GM12878 (cell line): ENCODE results near the gene TTLL6. TPM values are rescaled to one million over a fixed set of nuclear protein-coding genes. Genes with fewer than 3 reads are reported as not detected.

Source experiments
- ATAC-seq: fragments of 200-7000 bp; cut with Tn5 transposase; 3 replicates; pipeline ENCODE4 v1.9.1; 2020; ENCODE audit warnings: mild to moderate bottlenecking, moderate library complexity
- BruUV-seq: library from RNA; stranded (reverse); fragments of 400-500 nt; replicated peaks from 2 replicates; lab custom pipeline; 2021; lab: Mats Ljungman, UMichigan
- CTCF ChIA-PET: fragments of 300-600 bp; sonication (Branson Sonifier 250); formaldehyde crosslinking; extraction: SDS; loops from one replicate; lab custom pipeline; 2021; ENCODE audit warnings: inconsistent platforms; lab: Yijun Ruan, JAX
- POLR2A ChIA-PET: fragments of 350-600 bp; formaldehyde crosslinking; extraction: SDS; loops from one replicate; lab custom pipeline; 2021; ENCODE audit warnings: inconsistent platforms; lab: Charles Lee
- RAD21 ChIA-PET: fragments of 300-600 bp; sonication (Branson Sonifier 250); formaldehyde crosslinking; loops from one replicate; lab custom pipeline; 2023; ENCODE audit warnings: antibody characterized with exemption; ENCODE audit not compliant: unreplicated experiment; lab: Charles Lee
- SMC1A ChIA-PET: fragments of 300-600 bp; sonication (Branson Sonifier 250); formaldehyde crosslinking; loops from one replicate; lab custom pipeline; 2023; ENCODE audit not compliant: unreplicated experiment, uncharacterized antibody; lab: Charles Lee
- DNase-seq: peaks from one replicate; pipeline ENCODE4 v3.0.0-alpha.2; 2011; ENCODE audit warnings: low read depth, low spot score
- FAIRE-seq: peaks from 3 replicates; lab custom pipeline; 2011; peaks lifted over from hg19 to GRCh38; lab: Jason Lieb, UNC
- H2AFZ ChIP-seq: 2 replicates; pipeline ENCODE4 v1.6.0; 2011; ENCODE audit warnings: low read depth, low read length, control low read depth; ENCODE audit not compliant: control insufficient read depth
- H3K27ac ChIP-seq: 2 replicates; pipeline ENCODE4 v1.5.1; 2011; ENCODE audit warnings: control low read depth; ENCODE audit not compliant: control insufficient read depth, insufficient read depth
- H3K27me3 ChIP-seq, 2 experiments: replicated peaks in 1 of 2; 2 replicates each; pipeline versions ENCODE4 v1.6.0 to v1.6.1; 2011; ENCODE audit warnings: low read length in 1 of 2; ENCODE audit not compliant: control insufficient read depth in 2 of 2, insufficient read depth in 2 of 2
- H3K36me3 ChIP-seq, 2 experiments: 2 replicates each; pipeline ENCODE4 v1.5.1; 2011; ENCODE audit warnings: low read length in 1 of 2; ENCODE audit not compliant: control insufficient read depth in 2 of 2, insufficient read depth in 2 of 2
- H3K4me1 ChIP-seq: 2 replicates; pipeline ENCODE4 v1.6.1; 2011; ENCODE audit warnings: mild to moderate bottlenecking, low read length, moderate library complexity, mixed read lengths; ENCODE audit not compliant: control insufficient read depth, insufficient read depth
- H3K4me2 ChIP-seq: 2 replicates; pipeline ENCODE4 v1.6.0; 2011; ENCODE audit warnings: control low read depth; ENCODE audit not compliant: control insufficient read depth, insufficient read depth
- H3K4me3 ChIP-seq: fragments of 200-600 bp; sonication (generic); 2 replicates; pipeline ENCODE4 v1.5.1; 2016
- H3K79me2 ChIP-seq: 2 replicates; pipeline ENCODE4 v1.6.0; 2011; ENCODE audit warnings: low read length; ENCODE audit not compliant: control insufficient read depth, insufficient read depth
- H3K9ac ChIP-seq: 2 replicates; pipeline ENCODE4 v1.8.0; 2011; ENCODE audit warnings: low read length, control low read depth, mixed read lengths; ENCODE audit not compliant: control insufficient read depth, insufficient read depth
- H3K9me3 ChIP-seq: replicated peaks from 3 replicates; pipeline ENCODE4 v1.5.1; 2011; ENCODE audit warnings: mild to moderate bottlenecking, low read length; ENCODE audit not compliant: control insufficient read depth, insufficient read depth
- H4K20me1 ChIP-seq: 2 replicates; pipeline ENCODE4 v1.6.0; 2011; ENCODE audit not compliant: control insufficient read depth, insufficient read depth
- BRCA1 ChIP-seq: IDR thresholded peaks from 2 replicates; pipeline ENCODE4 v1.6.1; 2011; ENCODE audit warnings: low read depth, low read length, improper control_type of control experiment
- CREB1 ChIP-seq: IDR thresholded peaks from 2 replicates; pipeline ENCODE4 v1.6.1; 2012; ENCODE audit warnings: low read depth, mild to moderate bottlenecking, inconsistent platforms
- CTCF ChIP-seq, 3 experiments: IDR thresholded peaks in 2 of 3; conservative IDR thresholded peaks in 1 of 3; 2 replicates each; pipeline ENCODE4 v1.5.1; 2011; ENCODE audit warnings: low read depth in 3 of 3, low read length in 3 of 3, mild to moderate bottlenecking in 3 of 3, control low read depth in 2 of 3, moderate library complexity in 2 of 3, inconsistent platforms in 1 of 3, mixed read lengths in 1 of 3; ENCODE audit not compliant: control insufficient read depth in 2 of 3, insufficient read depth in 1 of 3; ENCODE audit errors: extremely low read depth in 1 of 3
- FOXM1 ChIP-seq: IDR thresholded peaks from 2 replicates; pipeline ENCODE4 v1.6.1; 2012; ENCODE audit warnings: low read depth, mild to moderate bottlenecking, inconsistent platforms, low read length, moderate library complexity
- GABPA ChIP-seq: IDR thresholded peaks from 2 replicates; pipeline ENCODE4 v1.6.1; 2014; ENCODE audit warnings: antibody characterized with exemption, low read depth, mild to moderate bottlenecking, inconsistent platforms
- JUNB ChIP-seq: IDR thresholded peaks from 2 replicates; pipeline ENCODE4 v1.6.1; 2016; ENCODE audit warnings: antibody characterized with exemption, mild to moderate bottlenecking
- LARP7 ChIP-seq: fragments of 450-650 bp; IDR thresholded peaks from 2 replicates; pipeline ENCODE4 v1.6.1; 2017; ENCODE audit warnings: mild to moderate bottlenecking
- RUNX3 ChIP-seq: IDR thresholded peaks from 2 replicates; pipeline ENCODE4 v1.6.1; 2012; ENCODE audit warnings: low read length, inconsistent platforms
- SMC3 ChIP-seq: IDR thresholded peaks from 2 replicates; pipeline ENCODE4 v1.6.1; 2011; ENCODE audit warnings: low read length, improper control_type of control experiment, borderline replicate concordance
- TAF1 ChIP-seq: IDR thresholded peaks from 2 replicates; pipeline ENCODE4 v1.6.1; 2011; ENCODE audit warnings: mild to moderate bottlenecking, low read depth, low read length, borderline replicate concordance
- ZBTB40 ChIP-seq: fragments of 450-650 bp; IDR thresholded peaks from 2 replicates; pipeline ENCODE4 v1.6.1; 2016; ENCODE audit warnings: mild to moderate bottlenecking, moderate library complexity, borderline replicate concordance
- ZNF592 ChIP-seq: fragments of 450-650 bp; IDR thresholded peaks from 2 replicates; pipeline ENCODE4 v1.6.1; 2017; ENCODE audit warnings: mild to moderate bottlenecking, moderate library complexity
- WGBS: methylation state at CpG from one replicate; pipeline ENCODE4 v1.1.6; 2016; ENCODE audit warnings: low lambda C conversion rate; ENCODE audit not compliant: insufficient replicate concordance, insufficient coverage; ENCODE audit errors: missing lambda C conversion rate; 5-methylcytosine and 5-hydroxymethylcytosine counted together
- in situ Hi-C: fragments of 300-500 bp; cut with MboI; formaldehyde crosslinking; loops from 9 replicates; pipeline ENCODE4 v1.14.3; 2018; ENCODE audit warnings: mixed read lengths
- intact Hi-C: fragments of 100-400 bp; cut with micrococcal nuclease; formaldehyde crosslinking; loops from one replicate; pipeline ENCODE4 v1.14.2; 2022; ENCODE audit not compliant: unreplicated experiment
- polyA plus RNA-seq, 11 experiments: library from polyadenylated mRNA; depleted of rRNA in 4 of 11; unstranded in 6 of 11; stranded (reverse) in 5 of 11; fragments of >200 nt; fragmentation: Nextera tagmentation in 4 of 11; fragmentation: Illumina TruSeq in 1 of 11; extraction: Ambion mirVana in 4 of 11; extraction: Trizol in 1 of 11; gene quantifications; 1 replicate in 1 of 11; 2 replicates in 10 of 11; pipeline versions ENCODE4 v1.2.1 to v1.2.3, GENCODE V29; 2011 to 2016; ENCODE audit warnings: inconsistent platforms in 2 of 11, missing spikeins in 2 of 11, low read depth in 1 of 11
- total RNA-seq, 4 experiments: library from RNA; depleted of rRNA in 3 of 4; stranded (reverse); fragments of >200 nt in 3 of 4; fragmentation: Illumina TruSeq in 1 of 4; extraction: Trizol in 1 of 4; gene quantifications; 2 replicates each; pipeline versions ENCODE4 v1.2.1 to v1.2.3, GENCODE V29; 2013 to 2021

TTLL6 gene
- total and polyA plus RNA-seq, 10 of the 15 experiments (the other 5 are each of a cell fraction or from before 2014, with no cell fraction given): 0.06 to 0.36 (median 0.13) TPM; not detected in 4

- POLR2A ChIA-PET: no interaction called here
- 19% methylated on average over 32 of the region's 32 CpGs for WGBS
- no peak overlapping the region for H3K9ac ChIP-seq
- no peak overlapping the region for H3K27ac ChIP-seq
- no peaks in the 10 kb centered on the region for H3K79me2 ChIP-seq
- no peak overlapping the region for H3K4me3 ChIP-seq
- peak; percentile 3 for DNase-seq
- no peak overlapping the region for H2AFZ ChIP-seq
- RAD21 ChIA-PET: interaction anchor here (0.7 to 5.5 kb wide), 18 partner anchors 13 to 168 kb away, joined by 3 to 67 read pairs (median 3); partner anchors contain the start of gene ATP5MC1
- H3K36me3 ChIP-seq: no peaks in the 10 kb centered on the region
- H3K4me1 ChIP-seq: no peaks in the 10 kb centered on the region; the same call in 1 of the 2 replicates
- SMC1A ChIA-PET: interaction anchor here (0.6 to 3.9 kb wide), 17 partner anchors 10 to 308 kb away, joined by 3 to 26 read pairs (median 4); no protein-coding TSS in a partner anchor
- H4K20me1 ChIP-seq: no peaks in the 10 kb centered on the region
- no peak overlapping the region for H3K4me2 ChIP-seq
- peaks cover 34 to 58% of the 10 kb centered on the region in 2 experiments for H3K27me3 ChIP-seq
- FAIRE-seq: no peak
- in situ Hi-C loops: loop anchor here (5.0 kb wide), 1 partner anchor 158 kb away; no protein-coding TSS in a partner anchor
- H3K9me3 ChIP-seq: no peaks in the 10 kb centered on the region; the same call in 2 of the 3 replicates
- BruUV-seq: no TSS peak
- CTCF ChIA-PET: interaction anchor here (0.6 to 7.5 kb wide), 46 partner anchors 9 to 337 kb away, joined by 3 to 108 read pairs (median 5); partner anchors contain the start of gene ATP5MC1
- intact Hi-C loops: loop anchor here (1.0 to 5.0 kb wide), 3 partner anchors 46 to 155 kb away; no protein-coding TSS in a partner anchor
- ATAC-seq: peak; percentile 94
- peak; percentile 31; the same call in 1 of the 2 replicates for TF ChIP-seq RUNX3
- TF ChIP-seq BRCA1: no peak
- peak; percentile 60 to 75 (median 73) for TF ChIP-seq CTCF (IDR thresholded peaks at IDR 0.05 in 2 of 3, conservative IDR thresholded peaks at IDR 0.05 in 1 of 3; ENCODE audit: control insufficient read depth in 2 of 3, extremely low read depth in 1 of 3, insufficient read depth in 1 of 3, low read depth in 3 of 3, low read length in 3 of 3)
- TF ChIP-seq GABPA: no peak
- TF ChIP-seq ZNF592: no peak
- TF ChIP-seq FOXM1: no peak
- no peak for TF ChIP-seq JUNB
- TF ChIP-seq TAF1: no peak
- no peak for TF ChIP-seq ZBTB40
- TF ChIP-seq LARP7: no peak
- TF ChIP-seq SMC3: peak; percentile 70
- TF ChIP-seq CREB1: no peak
Observed at GRCh38 chr17:48724251-48725003, 92.6 kb downstream of the TTLL6 start.
